OCI-LY7 (cell line): Measurements from ENCODE around the gene ADH7. TPM values are rescaled to one million over a fixed set of nuclear protein-coding genes. Genes with fewer than 3 reads are reported as not detected.
"Not testable (repeated sequence)": the region's sequence is repeated elsewhere in the genome, so short reads cannot be mapped to it uniquely, and the experiment has no call there.

Experiments used
- BruUV-seq: library from RNA; stranded (reverse); fragments of 400-500 nt; replicated peaks from 2 replicates; lab custom pipeline; 2021; lab: Mats Ljungman, UMichigan
- CTCF ChIA-PET: fragments of 300-600 bp; sonication (Branson Sonifier 250); formaldehyde crosslinking; loops from one replicate; lab custom pipeline; 2022; ENCODE audit warnings: antibody characterized with exemption; ENCODE audit not compliant: unreplicated experiment; lab: Charles Lee
- POLR2A ChIA-PET: fragments of 300-600 bp; sonication (Branson Sonifier 250); formaldehyde crosslinking; loops from one replicate; lab custom pipeline; 2022; ENCODE audit warnings: antibody characterized with exemption; lab: Charles Lee
- DNase-seq: peaks from one replicate; pipeline ENCODE4 v3.0.0-alpha.2; 2015; ENCODE audit warnings: low spot score
- H2AFZ ChIP-seq: fragments of 200-600 bp; sonication (generic), shearing (Covaris generic); 2 replicates; pipeline ENCODE4 v1.6.1; 2014; ENCODE audit warnings: mild to moderate bottlenecking, antibody characterized with exemption, low read length, moderate library complexity
- H3K27ac ChIP-seq: fragments of 200-600 bp; sonication (generic); 2 replicates; pipeline ENCODE4 v1.5.1; 2014; ENCODE audit warnings: mixed run types, low read depth, mild to moderate bottlenecking, moderate library complexity, low read length, inconsistent platforms; ENCODE audit not compliant: poor library complexity, severe bottlenecking
- H3K36me3 ChIP-seq: fragments of 200-600 bp; sonication (generic); 2 replicates; pipeline ENCODE4 v1.6.1; 2014; ENCODE audit warnings: mild to moderate bottlenecking, antibody characterized with exemption, low read length, moderate library complexity, mixed read lengths; ENCODE audit not compliant: insufficient read depth
- H3K4me1 ChIP-seq: fragments of 200-600 bp; sonication (generic); 2 replicates; pipeline ENCODE4 v1.5.1; 2014; ENCODE audit warnings: mild to moderate bottlenecking, low read length; ENCODE audit not compliant: insufficient read depth, poor library complexity, severe bottlenecking
- H3K4me2 ChIP-seq: fragments of 200-600 bp; sonication (generic); 2 replicates; pipeline ENCODE4 v1.6.1; 2014; ENCODE audit warnings: mild to moderate bottlenecking, low read length
- H3K4me3 ChIP-seq: fragments of 200-600 bp; sonication (generic); 2 replicates; pipeline ENCODE4 v1.5.1; 2014; ENCODE audit warnings: mild to moderate bottlenecking, low read depth, low read length; ENCODE audit not compliant: poor library complexity, severe bottlenecking
- H3K79me2 ChIP-seq: fragments of 200-600 bp; sonication (generic); 2 replicates; pipeline ENCODE4 v1.6.1; 2016; ENCODE audit warnings: low read depth, mild to moderate bottlenecking, low read length, moderate library complexity, mixed read lengths; ENCODE audit not compliant: insufficient read depth
- H3K9me2 ChIP-seq: fragments of 200-600 bp; sonication (generic); 2 replicates; pipeline ENCODE4 v1.6.1; 2016; ENCODE audit warnings: mild to moderate bottlenecking, low read length, mixed read lengths; ENCODE audit not compliant: insufficient read depth
- H3K9me3 ChIP-seq: fragments of 200-600 bp; sonication (generic); 2 replicates; pipeline ENCODE4 v1.6.1; 2014; ENCODE audit warnings: mild to moderate bottlenecking, mixed run types, low read length, mixed read lengths
- H4K20me1 ChIP-seq: fragments of 200-600 bp; sonication (generic); 2 replicates; pipeline ENCODE4 v1.6.1; 2014; ENCODE audit warnings: mild to moderate bottlenecking, antibody characterized with exemption, low read length, moderate library complexity, mixed read lengths; ENCODE audit not compliant: insufficient read depth
- EZH2phosphoT487 ChIP-seq: fragments of 200-600 bp; sonication (generic); IDR thresholded peaks from 2 replicates; pipeline ENCODE4 v1.6.1; 2018; ENCODE audit warnings: low read depth, borderline replicate concordance, mild to moderate bottlenecking, mixed run types, antibody characterized with exemption, low read length, moderate library complexity, mixed read lengths
- intact Hi-C: fragments of 100-400 bp; cut with micrococcal nuclease; formaldehyde crosslinking; loops from one replicate; pipeline ENCODE4 v1.10.0; 2022; ENCODE audit not compliant: unreplicated experiment
- total RNA-seq, 2 experiments: library from RNA; depleted of rRNA in 1 of 2; stranded (reverse); fragments of >200 nt in 1 of 2; shearing (Covaris generic) in 1 of 2; gene quantifications; 2 replicates each; pipeline ENCODE4 v1.2.3, GENCODE V29; 2014 to 2022
- TF ChIP-seq, protein P1 (sequence below): fragments of 200-600 bp; sonication (generic); conservative IDR thresholded peaks from 2 replicates; pipeline ENCODE4 v1.5.1; 2014; ENCODE audit warnings: mild to moderate bottlenecking, antibody characterized with exemption, low read length, moderate library complexity, mixed read lengths

Gene ADH7
- total RNA-seq, 2 experiments from 2014 or later = not detected

DNA sequence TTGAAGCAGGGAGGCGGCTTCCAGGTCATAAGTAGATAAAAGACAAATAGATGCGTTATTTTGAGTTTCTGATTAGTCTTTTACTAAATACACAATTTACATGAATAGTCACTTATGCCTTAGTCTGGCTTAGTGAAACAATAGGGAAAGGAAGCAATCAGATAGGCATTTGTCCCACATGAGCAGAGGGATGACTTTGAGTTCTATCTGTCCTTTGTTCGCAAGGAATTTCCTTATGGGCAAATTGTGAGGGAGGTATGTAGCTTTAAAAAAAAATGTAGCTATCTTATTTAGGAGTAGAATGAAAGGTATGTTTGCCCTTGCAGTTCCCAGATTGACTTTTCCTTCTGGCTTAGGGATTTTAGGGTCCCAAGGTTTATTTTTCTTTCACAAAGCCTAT lies 56.3 kb downstream of the ADH7 start:
- intact Hi-C loops = no loop called here
- ChIA-PET CTCF (no interaction called here), POLR2A (interaction anchor here (1.1 kb wide), 1 partner anchor 12 kb away, joined by 3 read pairs; no protein-coding TSS in a partner anchor)
- H3K36me3 ChIP-seq = no peaks in the 10 kb centered on the region
- H3K9me3 ChIP-seq = no peaks in the 10 kb centered on the region
- no peaks in the 10 kb centered on the region for H3K4me1 ChIP-seq
- TF ChIP-seq, protein P1, sequence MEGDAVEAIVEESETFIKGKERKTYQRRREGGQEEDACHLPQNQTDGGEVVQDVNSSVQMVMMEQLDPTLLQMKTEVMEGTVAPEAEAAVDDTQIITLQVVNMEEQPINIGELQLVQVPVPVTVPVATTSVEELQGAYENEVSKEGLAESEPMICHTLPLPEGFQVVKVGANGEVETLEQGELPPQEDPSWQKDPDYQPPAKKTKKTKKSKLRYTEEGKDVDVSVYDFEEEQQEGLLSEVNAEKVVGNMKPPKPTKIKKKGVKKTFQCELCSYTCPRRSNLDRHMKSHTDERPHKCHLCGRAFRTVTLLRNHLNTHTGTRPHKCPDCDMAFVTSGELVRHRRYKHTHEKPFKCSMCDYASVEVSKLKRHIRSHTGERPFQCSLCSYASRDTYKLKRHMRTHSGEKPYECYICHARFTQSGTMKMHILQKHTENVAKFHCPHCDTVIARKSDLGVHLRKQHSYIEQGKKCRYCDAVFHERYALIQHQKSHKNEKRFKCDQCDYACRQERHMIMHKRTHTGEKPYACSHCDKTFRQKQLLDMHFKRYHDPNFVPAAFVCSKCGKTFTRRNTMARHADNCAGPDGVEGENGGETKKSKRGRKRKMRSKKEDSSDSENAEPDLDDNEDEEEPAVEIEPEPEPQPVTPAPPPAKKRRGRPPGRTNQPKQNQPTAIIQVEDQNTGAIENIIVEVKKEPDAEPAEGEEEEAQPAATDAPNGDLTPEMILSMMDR = no peak
- no peak for TF ChIP-seq EZH2phosphoT487
- no peaks in the 10 kb centered on the region for H3K9me2 ChIP-seq
- no peak overlapping the region for H2AFZ ChIP-seq
- no peak overlapping the region for H3K4me2 ChIP-seq
- H3K4me3 ChIP-seq = no peak overlapping the region
- no peak overlapping the region for H3K27ac ChIP-seq
- no TSS peak for BruUV-seq
- no peaks in the 10 kb centered on the region for H4K20me1 ChIP-seq
- no peak for DNase-seq
- no peaks in the 10 kb centered on the region for H3K79me2 ChIP-seq

DNA sequence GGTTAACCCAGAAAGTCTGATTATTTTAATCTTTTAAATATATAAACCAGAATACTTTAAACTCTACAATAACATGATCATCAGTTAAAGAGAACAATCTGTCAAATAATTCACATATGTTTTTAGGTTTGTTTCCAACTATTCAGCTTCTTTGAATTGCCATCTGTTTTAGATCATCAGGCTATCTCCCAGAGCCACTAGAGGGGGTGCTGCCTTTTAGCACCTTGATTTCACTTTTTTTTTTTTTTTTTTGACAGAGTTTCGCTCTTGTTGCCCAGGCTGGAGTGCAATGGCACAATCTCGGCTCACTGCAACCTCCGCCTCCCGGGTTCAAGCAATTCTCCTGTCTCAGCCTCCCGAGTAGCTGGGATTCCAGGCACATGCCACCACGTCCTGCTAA lies 57.8 kb downstream of the ADH7 start:
- H3K9me2 ChIP-seq, H3K79me2 ChIP-seq, H3K36me3 ChIP-seq, H3K27ac ChIP-seq, BruUV-seq, H4K20me1 ChIP-seq, intact Hi-C loops, H2AFZ ChIP-seq, CTCF ChIA-PET, H3K9me3 ChIP-seq, H3K4me1 ChIP-seq, H3K4me2 ChIP-seq, H3K4me3 ChIP-seq: not testable (repeated sequence)
- peak; percentile 4 for DNase-seq
- POLR2A ChIA-PET = interaction anchor here (0.7 kb wide), 1 partner anchor 867 kb away, joined by 3 read pairs; no protein-coding TSS in a partner anchor
- TF ChIP-seq, protein P1 = peak; percentile 47; the same call in 1 of the 2 replicates

DNA sequence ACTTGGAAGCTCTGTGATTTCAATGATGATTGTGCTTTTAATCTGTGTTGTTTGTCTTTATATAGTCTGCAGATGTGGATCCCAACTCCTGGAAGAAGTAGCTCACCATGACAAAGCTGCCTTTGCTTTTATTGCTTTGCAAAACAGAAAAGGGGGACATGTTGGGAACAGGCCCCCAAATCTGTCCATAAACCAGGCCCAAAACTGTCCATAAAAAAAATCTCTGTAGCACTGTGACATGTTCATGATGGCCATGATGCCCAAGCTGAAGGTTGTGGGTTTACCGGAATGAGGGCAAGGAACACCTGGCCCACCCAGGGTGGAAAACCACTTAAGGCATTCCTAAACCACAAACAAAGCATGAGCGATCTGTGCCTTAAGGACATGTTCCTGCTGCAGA lies 62.7 kb downstream of the ADH7 start:
- H2AFZ ChIP-seq, H3K9me2 ChIP-seq, DNase-seq, intact Hi-C loops, H3K79me2 ChIP-seq, H3K4me2 ChIP-seq, BruUV-seq, H3K36me3 ChIP-seq, CTCF ChIA-PET, H3K27ac ChIP-seq, POLR2A ChIA-PET, H3K4me3 ChIP-seq, H3K9me3 ChIP-seq, H4K20me1 ChIP-seq, H3K4me1 ChIP-seq: not testable (repeated sequence)

DNA sequence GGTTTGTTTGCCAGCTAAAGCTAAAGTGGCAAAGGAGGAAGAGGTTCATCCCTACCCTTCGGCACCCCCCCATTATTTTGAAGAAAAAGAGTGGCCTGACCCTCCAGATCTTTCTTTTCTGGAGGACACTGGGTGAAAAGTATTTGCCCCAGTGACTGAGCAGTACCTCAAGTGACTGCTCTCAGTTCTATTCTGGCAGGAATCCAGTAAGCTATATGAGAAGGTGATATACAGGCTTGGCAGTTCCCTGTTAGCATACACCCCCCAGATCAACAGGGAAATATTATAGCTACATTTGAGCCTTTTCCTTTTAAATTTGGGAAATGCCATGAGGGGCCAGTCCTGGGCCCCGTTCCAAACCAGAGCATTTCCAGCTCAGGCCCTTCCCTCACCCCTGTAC lies 67.3 kb downstream of the ADH7 start:
- H3K9me2 ChIP-seq, BruUV-seq, H3K36me3 ChIP-seq, H3K79me2 ChIP-seq, POLR2A ChIA-PET, H3K9me3 ChIP-seq, H2AFZ ChIP-seq, H3K4me1 ChIP-seq, CTCF ChIA-PET, intact Hi-C loops, DNase-seq, H3K4me3 ChIP-seq, H3K27ac ChIP-seq, H4K20me1 ChIP-seq, H3K4me2 ChIP-seq: not testable (repeated sequence)
